NCI-H2107 treated with DMSO at 0.1 percent for 48 hours (cell line): ENCODE data around the gene KLHL3.
"Not testable (repeated sequence)": the region's sequence is repeated elsewhere in the genome, so short reads cannot be mapped to it uniquely, and the experiment has no call there.

Experiments
- DNase-seq: peaks from one replicate; lab custom pipeline; 2025; ENCODE audit not compliant: unreplicated experiment; lab: John Stamatoyannopoulos, UW

Gene KLHL3

DNA sequence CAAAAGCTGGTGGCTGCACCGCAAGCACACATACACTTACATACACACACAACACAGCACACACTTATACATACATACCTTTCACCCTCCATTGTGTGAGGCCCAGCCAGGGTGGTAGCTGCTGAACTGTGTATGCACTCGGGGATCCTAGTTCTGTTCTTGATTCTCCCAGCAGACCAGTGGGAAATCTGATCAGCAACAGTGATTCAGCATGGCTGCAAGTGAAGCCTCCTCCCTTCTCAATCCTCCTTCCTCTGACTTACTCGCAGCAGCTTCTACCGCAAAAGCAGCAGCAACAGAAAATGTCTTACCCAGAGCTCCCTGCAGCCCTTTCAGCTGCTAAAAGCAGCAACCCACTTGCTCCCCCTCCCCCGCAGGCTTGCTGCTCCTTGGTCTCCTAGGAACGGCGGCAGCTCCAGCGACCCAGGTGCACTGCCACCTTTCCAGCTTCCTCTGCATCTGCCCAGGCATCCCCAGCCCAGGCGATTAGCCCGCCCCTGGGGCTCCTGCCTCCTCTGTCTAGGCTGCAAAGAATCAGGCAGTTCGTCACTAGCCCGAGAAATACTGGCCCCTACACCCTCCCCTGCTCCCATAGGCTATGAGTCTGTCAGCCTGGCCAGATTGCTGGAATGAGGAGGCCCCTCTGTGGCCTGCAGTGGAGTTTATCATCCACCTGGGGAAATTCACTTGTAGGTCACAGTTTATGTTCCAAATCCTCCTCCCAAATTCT, at the start of gene KLHL3:
Gene KLHL3 (minus strand): TSS at position 535 of the 730 bp plus-strand sequence. CDS start 443 bp downstream, at position 92.
- peak; percentile 42 for DNase-seq

- no peak for DNase-seq
Observed at GRCh38 chr5:137782984-137783536, 47.2 kb upstream of the KLHL3 start.

DNA sequence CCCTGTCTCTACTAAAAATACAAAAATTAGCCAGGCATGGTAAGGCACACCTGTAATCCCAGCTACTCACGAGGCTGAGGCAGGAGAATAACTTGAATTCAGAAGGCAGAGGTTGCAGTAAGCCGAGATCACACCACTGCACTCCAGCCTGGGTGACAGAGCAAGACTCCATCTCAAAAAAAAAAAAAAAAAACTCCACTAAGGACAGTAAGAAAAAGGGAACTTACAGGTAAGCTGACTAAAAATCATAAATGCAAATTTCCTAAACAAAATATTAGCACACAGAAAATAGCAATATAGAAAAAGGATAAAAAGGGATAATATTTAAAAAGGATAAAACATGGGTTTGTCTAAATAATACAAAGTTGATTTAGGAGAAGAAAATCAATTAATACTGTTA, 46.2 kb upstream of the KLHL3 start:
- no peak for DNase-seq

DNA sequence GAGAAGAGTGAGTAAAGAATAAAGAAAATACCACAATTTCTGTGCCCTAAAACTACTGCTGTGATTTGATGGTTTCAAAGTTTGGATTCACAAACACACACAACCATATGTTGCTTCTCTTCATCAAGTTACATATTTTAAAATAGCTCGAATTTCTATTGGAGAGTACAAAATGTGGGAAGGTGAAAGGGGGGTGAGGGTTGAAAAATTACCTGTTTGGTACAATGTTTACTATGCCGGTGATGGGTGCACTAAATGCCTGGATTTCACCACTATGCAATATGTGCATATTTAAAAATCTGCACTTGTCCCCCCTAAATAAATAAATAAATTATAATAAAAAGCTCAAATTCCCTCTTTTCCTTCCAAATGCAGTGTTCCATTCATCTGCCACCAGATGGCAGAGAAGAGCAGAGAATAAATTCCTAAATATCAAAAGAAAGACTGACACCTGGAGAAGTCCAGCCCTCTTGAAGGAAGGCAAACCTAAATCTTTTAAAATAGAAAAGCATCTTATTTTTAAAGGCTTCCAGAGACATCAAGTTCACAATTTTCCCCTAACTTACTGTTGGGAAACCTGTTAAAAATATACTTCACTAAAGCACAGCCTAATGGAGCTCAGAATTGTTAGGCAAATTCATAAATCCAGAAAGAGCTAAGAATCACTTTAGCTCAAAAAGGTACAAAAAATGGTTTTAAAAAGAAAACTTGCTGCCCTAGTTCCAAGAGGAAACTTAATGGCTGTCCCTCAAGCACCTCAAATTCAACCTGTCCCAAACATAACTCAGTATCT, 43.1 kb upstream of the KLHL3 start:
- DNase-seq, result peak; percentile 4

DNA sequence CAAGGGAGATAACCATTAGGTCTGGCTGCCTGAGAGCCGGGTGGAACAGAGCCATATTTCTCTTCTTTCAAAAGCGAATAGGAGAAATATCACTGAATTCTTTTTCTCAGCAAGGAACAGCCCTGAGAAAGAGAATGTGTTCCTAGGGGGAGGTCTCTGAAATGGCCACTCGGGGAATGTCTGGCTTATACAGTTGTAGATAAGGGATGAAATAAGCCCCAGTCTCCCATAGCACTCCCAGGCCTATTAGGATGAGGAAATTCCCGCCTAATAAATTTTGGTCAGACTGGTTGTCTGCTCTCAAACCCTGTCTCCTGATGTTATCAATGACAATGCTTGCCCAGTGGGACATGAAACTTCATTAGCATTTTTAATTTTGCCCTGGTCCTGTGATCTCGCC, 32.0 kb upstream of the KLHL3 start:
- DNase-seq, result not testable (repeated sequence)

- DNase-seq, result no peak
Observed at GRCh38 chr5:137761566-137761965, 25.7 kb upstream of the KLHL3 start.

GRCh38 chr5:137760719-137761516, 25.0 kb upstream of the KLHL3 start:
- DNase-seq, result no peak

DNA sequence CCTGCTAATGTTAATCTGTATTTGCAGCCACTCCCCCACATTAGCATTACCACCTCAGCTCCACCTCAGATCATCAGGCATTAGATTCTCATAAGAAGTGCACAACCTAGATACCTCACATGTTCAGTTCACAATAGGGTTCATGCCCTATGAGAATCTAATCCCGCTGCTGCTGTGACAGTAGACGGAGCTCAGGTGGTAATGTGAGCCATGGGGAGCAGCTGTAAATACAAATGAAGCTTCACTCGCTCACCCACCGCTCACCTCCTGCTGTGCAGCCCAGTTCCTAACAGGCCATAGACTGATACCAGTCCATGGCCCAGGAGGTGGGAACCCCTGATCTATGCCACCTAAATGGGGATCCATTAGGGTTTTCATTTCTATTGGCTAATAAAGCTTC, 24.4 kb upstream of the KLHL3 start:
- DNase-seq, result no peak

DNA sequence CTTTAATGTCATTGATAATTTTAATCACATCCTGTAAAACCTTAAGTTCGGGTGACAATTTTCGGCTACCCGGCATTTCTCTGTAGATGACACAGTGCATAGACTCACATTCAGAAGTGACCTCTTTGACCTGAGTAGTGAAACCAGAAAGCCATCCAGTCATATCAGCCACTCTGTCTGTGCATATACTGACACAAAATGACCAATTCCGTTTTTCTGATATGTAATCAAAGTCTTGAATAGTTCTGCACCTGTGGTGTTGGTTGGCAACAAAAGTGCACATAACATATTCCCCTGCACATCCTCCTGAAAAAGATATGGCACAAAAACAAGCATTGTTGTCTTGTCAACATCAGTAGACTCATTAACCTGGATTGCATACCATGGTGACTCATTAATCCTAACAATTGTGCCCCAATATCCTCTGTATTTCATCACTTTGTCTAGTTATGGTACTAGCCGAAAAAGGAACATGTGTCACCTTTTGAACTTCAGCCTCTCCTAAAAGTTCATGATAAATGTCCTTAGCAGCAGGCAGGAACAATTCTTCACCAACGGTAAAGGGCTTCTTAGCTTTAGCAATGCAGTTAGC, 22.9 kb upstream of the KLHL3 start:
- no peak for DNase-seq

DNA sequence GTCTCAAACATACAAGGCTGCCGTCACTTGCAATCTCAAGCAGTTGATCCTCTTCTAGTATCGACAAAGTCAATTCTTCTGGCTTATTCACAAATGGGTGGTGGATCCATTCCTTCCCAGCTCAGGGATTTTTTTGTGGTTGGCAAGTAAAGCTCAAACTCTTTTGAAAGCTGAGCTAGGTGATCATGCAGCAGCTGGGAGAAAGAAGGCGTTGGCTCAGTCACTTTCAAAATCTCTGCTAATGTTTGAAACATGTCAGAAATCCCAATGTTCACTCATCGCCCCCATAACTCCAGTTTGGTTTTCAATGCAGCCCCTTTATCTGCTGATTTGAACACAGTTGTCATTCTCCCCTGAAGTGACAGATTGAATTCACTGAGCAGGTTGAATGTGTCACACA, 22.2 kb upstream of the KLHL3 start:
- no peak for DNase-seq

GRCh38 chr5:137757634-137758033, 21.7 kb upstream of the KLHL3 start:
- DNase-seq, result no peak

- DNase-seq, result no peak
Observed at GRCh38 chr5:137754961-137755762, 19.3 kb upstream of the KLHL3 start.

DNA sequence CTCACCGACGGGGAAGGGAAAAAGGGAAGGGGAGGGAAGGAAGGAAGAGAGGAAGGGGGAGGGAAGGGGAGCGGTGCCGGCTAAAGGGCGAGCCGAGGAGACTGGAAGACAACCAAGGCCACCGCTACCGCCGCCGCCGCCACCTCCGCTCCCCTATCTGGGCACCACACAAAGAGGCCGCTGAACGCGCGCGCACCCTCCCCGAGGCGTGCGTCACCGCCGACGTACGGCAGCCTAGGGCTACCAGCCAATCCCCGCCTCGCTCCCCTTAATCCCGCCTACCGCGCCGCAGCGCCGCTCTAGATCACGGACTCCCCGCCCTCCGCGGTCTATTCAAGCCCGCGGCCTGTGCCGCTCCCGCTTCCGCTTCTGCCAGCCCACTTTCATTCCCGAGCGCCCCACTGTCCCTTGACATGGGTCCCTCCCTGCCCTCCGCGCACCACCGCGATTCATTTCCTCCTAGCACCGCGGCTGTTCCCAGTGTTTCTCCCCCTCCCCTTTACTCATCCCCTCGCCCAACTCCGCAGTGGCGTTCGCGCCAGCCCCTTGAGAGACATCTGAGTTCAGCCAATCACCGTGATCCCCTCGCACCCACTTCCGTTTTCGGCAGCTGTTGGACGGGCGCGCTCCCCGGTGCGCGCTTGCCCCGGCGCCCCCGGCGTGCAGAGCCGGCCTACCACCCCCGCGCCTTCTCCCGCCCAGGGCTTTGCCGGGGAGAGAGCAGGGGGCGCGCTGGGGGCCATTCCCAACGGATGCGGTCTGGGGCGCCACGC, 18.5 kb upstream of the KLHL3 start, which contains the start of gene HNRNPA0:
Gene HNRNPA0 (minus strand): TSS at position 176 of the 773 bp plus-strand sequence. CDS start 297 bp downstream, outside the sequence.
- DNase-seq, result peak; percentile 74

DNA sequence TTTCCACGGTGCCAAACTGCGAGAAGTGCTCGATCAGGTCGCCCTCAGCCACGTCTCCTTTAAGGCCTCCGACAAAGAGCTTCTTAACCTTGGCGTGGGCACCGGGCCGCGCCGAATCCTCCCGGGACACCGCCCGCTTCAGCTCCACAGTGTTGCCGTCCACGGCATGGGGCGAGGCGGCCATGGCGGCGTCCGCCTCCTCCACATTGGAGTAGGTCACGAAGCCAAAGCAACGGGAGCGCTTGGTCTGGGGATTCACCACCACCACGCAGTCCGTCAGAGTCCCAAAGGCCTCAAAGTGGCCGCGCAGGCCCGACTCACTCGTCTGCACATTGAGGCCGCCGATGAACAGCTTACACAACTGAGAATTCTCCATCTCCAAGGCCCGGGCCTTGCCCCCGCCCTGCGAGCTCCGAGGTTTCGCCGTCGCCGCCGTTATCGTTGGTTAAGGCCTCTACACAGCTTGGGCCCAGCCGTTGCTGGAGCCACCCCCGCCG, 17.9 kb upstream of the KLHL3 start:
- DNase-seq, result no peak

GRCh38 chr5:137752905-137753690, 17.2 kb upstream of the KLHL3 start:
- no peak for DNase-seq

DNA sequence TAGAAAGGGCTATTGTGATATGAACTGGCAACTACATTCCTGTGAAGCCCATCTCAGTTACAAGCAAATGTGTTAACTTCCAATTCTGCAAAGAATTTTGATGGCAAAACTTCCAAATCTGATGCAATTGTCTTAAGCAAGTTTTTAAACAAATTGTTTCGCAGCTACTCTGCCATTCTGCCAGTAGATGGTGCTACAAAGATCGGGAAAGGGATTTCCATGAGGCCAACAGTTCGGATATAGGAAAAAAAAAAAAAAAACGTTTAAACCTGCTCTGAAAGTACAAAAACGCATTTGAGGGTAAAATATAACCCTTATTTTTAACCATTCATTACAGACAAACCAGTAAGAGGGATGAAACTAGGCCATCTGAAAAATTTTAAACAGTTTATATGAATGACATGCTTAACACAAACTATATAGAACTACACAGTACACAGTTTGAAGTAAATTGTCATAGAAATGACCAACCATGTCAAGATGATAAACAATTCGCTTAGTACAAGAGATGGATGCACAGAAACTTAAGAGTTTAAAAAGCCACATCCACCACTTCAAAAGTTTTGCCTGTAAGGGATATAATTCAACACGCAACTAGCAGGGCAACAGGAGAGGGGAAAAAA, 16.1 kb upstream of the KLHL3 start:
- peak; percentile 33 for DNase-seq

DNA sequence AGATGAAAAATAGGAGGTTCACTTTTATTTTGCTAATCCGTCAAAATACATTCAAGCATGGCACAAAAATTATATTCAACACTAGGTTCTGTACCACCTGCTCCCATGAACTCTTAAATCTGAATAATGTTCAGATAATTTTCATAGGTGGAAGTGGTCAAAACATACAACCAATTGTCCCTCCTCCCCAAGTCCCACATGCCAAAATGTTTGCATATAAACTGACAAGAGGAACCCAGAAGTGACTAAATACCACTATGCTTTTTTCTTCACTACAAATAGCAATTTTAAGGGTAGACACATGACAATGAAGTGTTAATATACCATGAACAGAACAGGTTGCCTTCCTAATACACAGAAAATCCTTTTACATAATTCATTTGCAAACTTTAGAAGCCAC, 14.5 kb upstream of the KLHL3 start:
- no peak for DNase-seq

DNA sequence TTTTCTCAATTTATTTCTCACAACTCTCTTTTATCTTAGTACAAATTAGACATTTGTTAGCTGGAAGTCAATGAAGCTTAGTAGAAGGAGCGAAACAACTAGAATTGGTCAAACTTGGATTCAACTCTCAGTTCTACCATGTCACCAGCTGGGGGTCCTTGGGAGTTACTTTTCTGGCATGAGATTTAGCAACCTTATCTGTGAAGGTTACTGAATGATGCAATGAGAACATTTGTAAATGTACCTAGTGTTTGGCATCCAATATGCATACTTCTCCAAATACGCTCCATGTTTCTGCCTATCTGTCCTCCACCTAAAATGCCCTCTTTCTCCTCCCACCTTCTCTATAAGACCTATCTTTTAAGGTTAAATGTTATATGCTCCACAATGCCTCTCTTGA, 12.0 kb upstream of the KLHL3 start:
- DNase-seq, result no peak
